NOMO-1 treated with DMSO at 0.1 percent for 48 hours (cell line): Measurements from ENCODE around the gene ABCA5.

ENCODE experiments used
- DNase-seq: peaks from one replicate; lab custom pipeline; 2025; ENCODE audit not compliant: unreplicated experiment; lab: John Stamatoyannopoulos, UW

The ABCA5 gene, protein sequence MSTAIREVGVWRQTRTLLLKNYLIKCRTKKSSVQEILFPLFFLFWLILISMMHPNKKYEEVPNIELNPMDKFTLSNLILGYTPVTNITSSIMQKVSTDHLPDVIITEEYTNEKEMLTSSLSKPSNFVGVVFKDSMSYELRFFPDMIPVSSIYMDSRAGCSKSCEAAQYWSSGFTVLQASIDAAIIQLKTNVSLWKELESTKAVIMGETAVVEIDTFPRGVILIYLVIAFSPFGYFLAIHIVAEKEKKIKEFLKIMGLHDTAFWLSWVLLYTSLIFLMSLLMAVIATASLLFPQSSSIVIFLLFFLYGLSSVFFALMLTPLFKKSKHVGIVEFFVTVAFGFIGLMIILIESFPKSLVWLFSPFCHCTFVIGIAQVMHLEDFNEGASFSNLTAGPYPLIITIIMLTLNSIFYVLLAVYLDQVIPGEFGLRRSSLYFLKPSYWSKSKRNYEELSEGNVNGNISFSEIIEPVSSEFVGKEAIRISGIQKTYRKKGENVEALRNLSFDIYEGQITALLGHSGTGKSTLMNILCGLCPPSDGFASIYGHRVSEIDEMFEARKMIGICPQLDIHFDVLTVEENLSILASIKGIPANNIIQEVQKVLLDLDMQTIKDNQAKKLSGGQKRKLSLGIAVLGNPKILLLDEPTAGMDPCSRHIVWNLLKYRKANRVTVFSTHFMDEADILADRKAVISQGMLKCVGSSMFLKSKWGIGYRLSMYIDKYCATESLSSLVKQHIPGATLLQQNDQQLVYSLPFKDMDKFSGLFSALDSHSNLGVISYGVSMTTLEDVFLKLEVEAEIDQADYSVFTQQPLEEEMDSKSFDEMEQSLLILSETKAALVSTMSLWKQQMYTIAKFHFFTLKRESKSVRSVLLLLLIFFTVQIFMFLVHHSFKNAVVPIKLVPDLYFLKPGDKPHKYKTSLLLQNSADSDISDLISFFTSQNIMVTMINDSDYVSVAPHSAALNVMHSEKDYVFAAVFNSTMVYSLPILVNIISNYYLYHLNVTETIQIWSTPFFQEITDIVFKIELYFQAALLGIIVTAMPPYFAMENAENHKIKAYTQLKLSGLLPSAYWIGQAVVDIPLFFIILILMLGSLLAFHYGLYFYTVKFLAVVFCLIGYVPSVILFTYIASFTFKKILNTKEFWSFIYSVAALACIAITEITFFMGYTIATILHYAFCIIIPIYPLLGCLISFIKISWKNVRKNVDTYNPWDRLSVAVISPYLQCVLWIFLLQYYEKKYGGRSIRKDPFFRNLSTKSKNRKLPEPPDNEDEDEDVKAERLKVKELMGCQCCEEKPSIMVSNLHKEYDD (N-terminal part only)

DNA sequence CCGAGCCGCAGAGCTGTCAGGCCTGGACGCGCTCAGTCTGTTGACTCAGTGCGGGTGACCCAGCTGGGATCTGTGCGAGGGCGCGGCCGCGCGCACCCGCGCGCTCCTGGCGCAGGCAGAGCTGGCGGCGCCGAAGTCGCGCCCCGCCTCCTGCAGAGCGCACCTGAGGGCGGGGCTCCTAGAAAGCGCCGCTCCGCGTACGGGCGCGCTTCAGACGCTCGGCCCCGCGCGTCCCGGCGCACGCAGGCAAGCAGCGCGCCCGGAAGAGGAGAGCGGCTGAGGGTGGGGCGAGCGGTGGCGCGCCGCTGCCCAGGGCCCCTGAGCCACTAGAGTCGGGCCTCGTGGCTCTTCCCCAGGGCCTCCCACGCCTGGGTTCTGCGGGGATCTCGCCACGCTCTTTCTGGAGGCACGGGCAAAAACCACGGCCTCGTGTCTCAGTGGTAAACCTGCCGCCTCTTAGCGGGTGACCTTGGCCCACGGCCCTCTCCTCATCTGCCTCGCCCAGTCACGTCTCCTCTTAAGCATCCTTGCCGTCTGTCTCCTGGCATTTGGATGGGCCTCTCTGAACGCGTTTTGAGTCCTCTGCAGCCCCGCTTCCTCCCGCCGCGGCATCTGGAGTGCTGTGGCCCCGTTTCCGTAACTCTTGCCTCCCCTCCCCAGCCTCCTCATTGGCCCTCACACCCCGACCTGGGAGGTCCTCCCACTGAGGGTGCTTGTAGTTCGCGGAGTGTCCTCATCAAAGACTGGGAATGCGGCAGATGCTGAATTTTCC is at the start of gene ABCA5:
Gene ABCA5, minus strand, starts transcription at position 74 of the 772 bp plus-strand sequence. CDS start 12,718 bp downstream, outside the sequence.
- peak; percentile 92 for DNase-seq

DNA sequence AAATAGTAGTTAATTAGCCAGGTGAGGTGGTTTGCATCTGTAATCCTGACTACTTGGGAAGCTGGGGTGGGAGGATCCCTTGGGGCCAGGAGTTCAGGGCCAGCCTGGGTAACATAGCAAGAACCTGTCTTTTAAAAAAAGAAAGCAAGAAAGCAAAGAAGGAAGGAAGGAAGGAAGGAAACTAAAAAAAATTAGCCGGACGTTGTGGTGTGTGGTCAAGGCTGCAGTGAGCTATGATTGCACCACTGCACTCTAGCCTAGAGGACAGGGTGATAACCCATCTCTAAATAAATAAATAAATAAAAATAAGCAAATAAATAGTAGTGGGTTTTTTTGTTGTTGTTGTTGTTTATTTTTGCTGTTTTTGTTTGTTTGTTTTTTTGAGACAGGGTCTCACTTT is 48.3 kb upstream of the ABCA5 start:
- DNase-seq = peak; percentile 61

DNA sequence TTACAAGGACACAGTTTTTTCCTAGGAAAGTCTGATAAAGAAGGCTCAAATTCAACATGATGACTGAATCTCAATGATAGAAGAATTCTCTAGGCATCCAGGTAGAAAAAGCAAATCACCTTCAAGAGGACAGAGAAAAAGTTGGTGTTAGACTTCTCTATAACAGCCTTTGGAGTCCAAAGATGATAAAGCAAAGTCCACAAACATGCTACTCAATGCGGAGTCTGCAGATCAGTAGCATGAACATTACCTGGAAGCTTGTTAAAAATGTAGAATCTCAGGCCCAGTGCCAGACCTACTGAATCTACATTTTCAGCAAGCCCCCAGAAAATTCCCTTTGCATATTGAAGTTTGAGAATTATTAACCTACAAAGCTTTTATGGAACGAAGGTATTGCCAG is 46.1 kb upstream of the ABCA5 start:
- no peak for DNase-seq

DNA sequence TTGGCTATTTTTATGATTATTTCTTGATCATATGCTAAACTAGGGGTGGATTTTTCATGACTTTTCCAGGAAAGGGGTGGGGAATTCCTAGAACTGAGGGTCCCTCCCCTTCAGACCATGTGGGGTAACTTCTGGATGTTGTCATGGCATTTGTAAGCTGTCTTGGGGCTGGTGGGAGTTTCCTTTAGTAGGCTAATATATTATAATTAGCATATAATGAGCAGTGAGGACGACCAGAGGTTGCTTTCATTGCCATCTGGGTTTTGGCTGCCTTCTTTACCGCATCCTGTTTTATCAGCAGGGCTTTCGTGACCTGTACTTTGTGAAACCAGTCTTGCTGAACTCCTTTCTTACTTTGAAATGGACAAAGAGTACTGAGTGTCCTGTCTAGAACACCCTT is 40.4 kb upstream of the ABCA5 start:
- no peak for DNase-seq

DNA sequence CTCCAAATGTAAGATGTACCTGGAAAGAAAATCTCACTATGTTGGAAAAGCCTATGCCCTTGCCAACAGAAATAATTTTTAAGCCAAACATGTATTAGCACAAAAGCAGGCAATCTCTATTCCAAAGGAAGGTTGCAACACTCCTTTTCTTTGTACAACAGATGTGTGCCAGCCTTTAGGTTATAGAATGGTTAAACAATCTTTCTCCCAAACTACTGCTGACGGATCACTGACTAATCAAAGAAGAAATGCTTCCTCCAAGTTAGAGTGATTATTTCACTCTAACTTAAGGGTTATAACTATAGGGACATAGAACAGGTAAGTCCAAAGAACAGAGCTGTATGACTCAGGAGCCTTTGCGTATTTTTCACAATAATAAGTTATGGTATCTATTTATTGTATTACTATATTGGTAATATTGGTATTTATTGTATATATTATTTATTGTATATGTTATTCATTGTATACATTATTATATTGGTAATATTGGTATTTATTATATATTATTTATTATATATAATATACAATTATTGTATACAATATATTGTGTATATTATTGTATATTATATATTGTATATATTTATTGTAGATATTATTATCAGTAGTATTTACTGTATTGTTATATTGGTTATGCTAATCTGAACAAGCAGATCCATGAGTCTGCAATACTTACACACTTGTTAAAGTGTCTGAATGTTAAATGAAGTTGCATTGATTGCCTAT is 36.7 kb upstream of the ABCA5 start:
- DNase-seq = no peak

DNA sequence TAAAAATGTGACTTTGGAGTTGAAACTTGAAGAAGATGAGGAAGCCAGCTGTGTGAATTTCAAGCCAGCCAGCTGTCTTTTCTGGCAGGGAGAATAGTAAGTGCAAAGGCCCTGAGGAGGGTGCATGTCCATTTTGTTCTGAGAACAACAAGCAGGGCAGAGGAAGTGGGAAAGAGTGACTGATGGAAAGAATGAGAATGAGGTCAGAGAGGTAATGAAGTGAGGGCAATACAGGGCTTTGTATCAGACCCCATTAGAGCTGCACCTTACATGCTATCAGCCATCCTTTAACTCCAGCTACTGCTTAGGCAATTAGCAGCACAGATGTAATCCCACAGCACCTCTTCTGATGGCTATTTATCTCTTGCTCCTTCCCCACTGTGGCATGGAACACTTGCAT is 34.2 kb upstream of the ABCA5 start:
- DNase-seq = no peak

DNA sequence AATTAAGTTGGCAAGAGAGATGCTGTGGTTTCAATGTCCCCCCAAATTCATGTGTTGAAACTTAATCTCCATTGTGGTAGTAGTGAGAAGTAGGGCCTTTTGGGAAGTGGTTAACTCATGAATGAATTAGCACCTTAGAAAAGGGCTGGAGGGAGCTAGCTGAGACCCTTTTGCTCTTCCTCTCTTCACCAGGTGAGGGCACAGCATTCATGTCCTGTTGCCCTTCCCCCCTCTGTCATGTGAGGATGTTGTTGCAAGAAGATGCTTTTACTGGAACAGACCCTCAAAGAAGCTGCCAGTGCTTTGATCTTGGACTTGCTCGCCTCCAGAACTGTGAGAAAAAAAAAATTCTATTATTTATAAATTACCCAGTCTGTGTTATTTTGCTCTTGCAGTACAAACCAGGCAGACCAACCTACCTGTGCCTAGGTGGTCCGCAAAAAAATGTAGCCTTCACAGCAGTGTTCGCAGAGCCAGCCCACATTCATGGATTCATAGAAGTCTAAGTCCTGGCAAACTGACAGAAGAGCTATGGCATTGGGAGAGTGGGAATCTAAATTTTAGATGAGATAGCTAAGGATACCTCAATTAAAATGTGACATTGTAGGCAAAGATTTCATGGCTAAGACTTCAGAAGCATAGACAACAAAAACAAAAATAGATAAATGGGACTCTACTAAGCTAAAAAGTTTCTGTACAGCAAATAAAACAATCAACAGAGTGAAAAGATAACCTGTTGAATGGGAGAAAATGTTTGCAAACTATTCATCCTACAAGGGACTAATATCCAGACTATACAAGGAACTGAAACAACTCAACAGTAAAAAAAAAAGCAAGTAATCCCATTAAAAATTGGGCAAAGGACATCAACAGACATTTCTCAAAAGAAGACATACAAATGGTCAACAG is 32.0 kb upstream of the ABCA5 start:
- DNase-seq = peak; percentile 6

DNA sequence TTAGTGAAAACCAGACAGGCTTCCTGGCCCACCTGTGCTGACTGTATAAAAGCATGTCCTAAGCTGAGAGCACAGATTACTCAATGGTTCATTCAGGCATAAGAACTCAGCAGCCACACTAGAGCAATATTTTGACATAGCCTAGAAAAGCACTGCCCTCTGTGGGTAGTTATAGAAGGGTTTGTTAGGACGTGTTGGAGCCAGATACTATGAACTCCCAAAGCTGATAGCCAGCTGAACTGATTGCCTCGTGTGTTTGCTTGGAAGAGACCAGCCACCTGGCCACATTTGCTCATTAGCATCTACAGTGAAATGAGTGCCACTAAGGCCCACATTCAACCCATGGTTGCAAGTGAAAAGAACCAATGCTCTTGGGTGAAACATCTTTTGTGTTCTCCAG is 30.8 kb upstream of the ABCA5 start:
- DNase-seq = no peak

DNA sequence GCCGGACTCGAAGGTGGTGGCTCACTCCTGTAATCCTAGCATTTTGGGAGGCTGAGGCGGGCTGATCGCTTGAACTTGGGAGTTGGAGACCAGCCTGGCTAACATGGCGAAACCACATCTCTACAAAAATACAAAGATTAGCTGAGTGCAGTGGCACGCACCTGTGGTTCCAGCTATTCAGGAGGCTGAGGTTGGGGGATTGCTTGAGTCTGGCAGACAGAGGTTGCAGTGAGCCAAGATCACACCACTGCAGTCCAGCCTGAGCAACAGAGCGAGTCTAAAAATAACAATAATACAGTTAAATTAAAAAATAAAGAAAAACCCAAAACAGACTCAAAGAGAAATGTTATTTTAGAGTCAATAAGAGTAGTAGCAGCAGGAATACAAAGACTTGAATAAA is 29.7 kb upstream of the ABCA5 start:
- no peak for DNase-seq

DNA sequence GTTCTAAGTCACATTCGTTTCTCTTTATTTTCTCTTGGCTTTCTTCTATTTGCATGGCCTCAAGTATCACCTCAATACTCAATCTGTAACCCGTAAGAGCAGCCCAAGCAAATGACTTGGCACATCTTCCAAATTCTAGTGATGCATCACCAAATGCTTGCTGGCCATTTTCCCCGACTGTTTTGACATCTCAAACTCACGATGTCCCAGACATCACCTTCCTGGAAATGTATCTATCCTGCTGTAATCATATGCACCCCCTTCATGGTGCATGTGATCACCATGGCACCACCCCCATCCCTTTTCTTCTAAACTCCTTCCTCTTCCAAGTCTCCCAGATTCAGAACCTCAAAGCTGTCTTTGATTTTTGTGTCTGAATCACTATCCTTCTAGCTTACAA is 24.0 kb upstream of the ABCA5 start:
- DNase-seq = no peak

DNA sequence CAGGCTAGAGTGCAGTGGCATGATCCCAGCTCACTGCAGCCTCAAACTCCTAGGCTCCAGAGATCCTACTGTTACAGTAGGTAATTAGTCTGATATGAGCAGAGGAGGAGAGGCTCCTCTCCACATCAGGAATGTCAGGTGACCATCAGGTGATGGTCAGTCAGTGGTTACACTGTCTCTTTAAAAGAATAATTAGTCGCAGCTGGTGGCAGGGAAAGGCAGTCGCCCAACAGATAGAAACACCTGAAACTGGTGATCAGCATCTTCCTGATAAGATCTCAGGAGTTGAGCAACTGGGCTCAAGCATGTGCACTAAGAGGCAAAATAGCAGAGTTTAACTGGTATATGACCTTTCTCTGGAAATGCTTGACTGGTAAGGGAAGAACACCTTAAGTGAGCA is 21.5 kb upstream of the ABCA5 start:
- no peak for DNase-seq

DNA sequence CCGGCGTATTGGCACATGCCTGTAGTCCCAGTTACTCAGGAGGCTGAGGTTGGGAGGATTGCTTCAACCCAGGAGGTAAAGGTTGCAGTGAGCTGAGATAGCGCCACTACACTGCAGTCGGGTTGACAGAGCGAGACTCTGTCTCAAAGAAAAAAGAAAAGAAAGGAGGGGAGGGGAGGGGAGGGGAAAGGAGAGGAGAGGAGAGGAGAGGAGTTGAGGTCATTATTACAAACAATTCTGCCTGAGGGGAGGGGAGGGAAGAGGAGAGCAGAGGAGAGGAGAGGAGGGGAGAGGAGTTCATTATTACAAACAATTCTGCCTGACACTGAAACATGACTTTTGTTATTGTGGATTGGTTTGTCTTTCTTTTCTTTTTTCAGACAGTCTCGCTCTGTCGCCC is 19.8 kb upstream of the ABCA5 start:
- no peak for DNase-seq

DNA sequence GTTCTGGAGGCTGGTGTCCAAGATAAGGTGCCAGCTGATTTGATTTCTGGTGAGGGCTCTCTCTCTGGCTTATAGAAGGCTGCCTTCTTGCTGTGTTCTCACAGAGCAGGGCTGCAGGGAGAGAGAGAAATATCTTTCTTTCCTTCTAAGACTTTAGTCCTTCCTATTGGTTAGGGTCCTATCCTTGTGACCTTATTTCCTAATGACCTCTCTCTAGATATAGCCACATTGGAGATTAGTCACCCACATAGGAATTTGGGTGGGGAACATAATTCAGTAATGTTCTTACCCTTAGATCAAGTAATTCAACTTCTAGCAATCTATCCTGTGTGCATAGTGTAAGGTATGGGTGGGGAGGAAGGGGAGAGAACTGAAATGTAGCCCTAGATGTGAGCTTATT is 18.0 kb upstream of the ABCA5 start:
- no peak for DNase-seq

DNA sequence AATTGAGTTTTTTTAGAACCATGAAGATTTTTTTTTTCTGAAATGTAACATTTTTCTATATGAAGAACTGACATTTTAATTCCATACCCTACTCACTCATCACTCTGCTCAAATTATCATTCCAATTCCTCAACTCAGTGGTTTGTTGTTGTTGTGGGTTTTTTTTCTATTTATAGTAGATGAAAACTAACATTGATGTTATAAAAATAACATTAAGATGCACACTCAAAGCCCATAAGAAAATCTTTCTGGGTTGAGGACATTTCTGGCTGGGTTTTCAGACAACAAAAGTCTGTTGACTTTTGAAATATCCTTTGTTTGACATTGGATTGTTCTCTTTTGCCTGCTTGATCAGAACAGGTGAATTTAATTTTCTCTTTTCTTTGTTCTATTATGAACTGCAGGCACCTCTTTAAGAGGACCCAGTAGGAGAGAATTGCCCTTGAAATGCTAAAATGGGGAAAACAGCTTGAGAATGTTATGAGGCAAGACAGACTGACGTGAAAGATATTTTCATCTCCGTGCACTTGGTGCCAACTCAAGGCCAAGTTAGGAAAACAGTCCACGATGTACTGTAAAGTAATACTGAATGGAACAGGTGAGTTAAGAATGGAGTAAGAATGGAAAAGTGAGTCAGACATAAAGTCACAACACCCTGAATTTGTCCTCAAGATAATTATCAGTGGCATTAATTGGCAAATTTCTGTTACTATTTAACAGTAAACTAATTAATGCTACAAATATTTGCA is 16.1 kb upstream of the ABCA5 start:
- DNase-seq = no peak

DNA sequence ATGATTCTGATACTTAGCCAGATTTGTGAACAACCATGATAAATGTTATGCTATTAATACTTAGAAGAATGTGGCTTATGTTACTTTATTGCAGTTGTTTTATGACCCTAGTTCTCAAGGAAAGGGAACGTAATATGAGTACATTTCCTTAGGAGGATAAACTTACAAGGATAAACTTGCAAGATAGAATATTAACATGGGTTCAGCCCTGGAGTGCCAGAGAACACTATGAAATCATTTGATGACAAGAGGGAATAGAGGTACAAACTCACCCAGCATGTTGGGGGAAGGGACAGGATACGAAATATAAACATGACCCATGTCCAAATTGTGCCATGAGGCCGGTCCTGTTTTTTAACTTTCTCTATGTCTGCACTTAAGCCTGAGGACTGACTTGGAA is 13.0 kb upstream of the ABCA5 start:
- DNase-seq = no peak

DNA sequence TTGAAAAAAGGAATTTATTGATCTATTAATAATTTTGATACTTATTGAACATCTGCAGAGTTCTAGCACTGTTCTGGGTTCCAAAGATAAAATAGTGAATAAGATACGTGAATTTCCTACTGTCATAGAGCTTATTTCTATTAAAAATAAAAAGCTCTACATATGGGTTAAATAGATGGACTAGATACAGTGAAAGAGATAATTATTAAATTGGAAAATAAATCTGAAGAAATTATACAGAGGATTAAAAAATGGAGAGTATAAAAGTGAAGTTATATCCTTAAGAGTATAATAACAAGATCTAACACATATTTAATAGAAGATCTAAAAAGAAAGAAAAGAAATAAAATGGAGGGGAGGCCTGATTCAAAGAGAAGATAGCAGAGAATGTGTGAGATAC is 10.1 kb upstream of the ABCA5 start:
- DNase-seq = no peak

DNA sequence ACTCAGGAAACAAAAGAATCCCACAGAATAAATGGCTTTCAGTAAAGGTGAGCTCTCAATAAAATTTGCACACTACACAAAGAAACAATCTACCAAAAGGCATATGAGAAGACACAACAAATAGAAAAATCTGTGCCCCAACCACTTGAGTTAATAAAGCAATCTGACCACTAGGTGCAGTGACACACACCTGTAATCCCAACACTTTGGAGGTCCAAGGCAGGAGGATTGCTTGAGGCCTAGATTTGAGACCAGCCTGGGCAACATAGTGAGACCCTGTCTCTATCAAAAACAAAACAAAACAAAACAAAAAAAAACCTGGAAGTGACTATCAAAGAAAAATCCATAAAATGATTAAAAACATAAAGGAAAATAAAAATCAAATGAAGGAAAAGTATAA is 9.6 kb upstream of the ABCA5 start:
- DNase-seq = no peak

DNA sequence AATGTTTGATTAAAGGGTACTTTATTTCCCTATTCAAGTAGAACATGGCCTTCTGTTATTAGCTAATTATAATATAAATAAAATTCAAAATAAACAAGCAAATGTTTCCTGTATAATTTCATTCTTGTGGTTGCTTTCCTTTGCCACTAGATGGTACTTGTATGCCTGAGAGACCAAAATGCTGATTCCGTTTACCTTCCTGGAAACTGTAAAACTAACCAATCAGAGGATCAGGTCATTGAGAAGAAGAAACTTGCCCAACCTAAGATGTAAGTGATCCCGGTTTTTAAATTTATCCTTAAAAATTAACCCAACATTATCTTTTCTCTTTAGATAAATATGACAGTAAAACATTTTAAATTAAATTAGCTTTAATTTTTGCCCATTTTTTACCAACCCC is 8.1 kb upstream of the ABCA5 start:
- DNase-seq = peak; percentile 47
